Osteocyte (in vitro differentiated cells): Measurements from ENCODE around the gene HSD11B2. TPM values are rescaled to one million over a fixed set of nuclear protein-coding genes. Genes with fewer than 3 reads are reported as not detected.

ENCODE experiments used
- DNase-seq: peaks from one replicate; pipeline ENCODE4 v3.0.0; 2021; ENCODE audit warnings: mixed read lengths; ENCODE audit not compliant: unreplicated experiment; ENCODE audit errors: extremely low spot score
- H3K27ac Mint-ChIP-seq: one replicate; pipeline ENCODE4 v1.8.0; 2021; ENCODE audit warnings: mild to moderate bottlenecking, mixed read lengths; ENCODE audit not compliant: unreplicated experiment
- H3K27me3 Mint-ChIP-seq: one replicate; pipeline ENCODE4 v1.8.0; 2021; ENCODE audit warnings: mixed read lengths; ENCODE audit not compliant: unreplicated experiment
- H3K36me3 Mint-ChIP-seq: one replicate; pipeline ENCODE4 v1.8.0; 2021; ENCODE audit warnings: mixed read lengths; ENCODE audit not compliant: unreplicated experiment
- H3K4me1 Mint-ChIP-seq: one replicate; pipeline ENCODE4 v1.8.0; 2021; ENCODE audit warnings: mixed read lengths; ENCODE audit not compliant: unreplicated experiment
- H3K4me3 Mint-ChIP-seq: one replicate; pipeline ENCODE4 v1.8.0; 2021; ENCODE audit warnings: mild to moderate bottlenecking, moderate library complexity, mixed read lengths; ENCODE audit not compliant: unreplicated experiment
- H3K9me3 Mint-ChIP-seq: one replicate; pipeline ENCODE4 v1.8.0; 2021; ENCODE audit warnings: mixed read lengths; ENCODE audit not compliant: unreplicated experiment
- CTCF ChIP-seq: fragments of 200-600 bp; sonication (generic); IDR thresholded peaks from 2 replicates; pipeline ENCODE4 v1.5.0; 2021; ENCODE audit warnings: antibody characterized with exemption, mild to moderate bottlenecking, moderate library complexity
- total RNA-seq: library from RNA; stranded (reverse); gene quantifications from 2 replicates; pipeline ENCODE4 v1.2.1, GENCODE V29; 2021

Gene HSD11B2
- total RNA-seq, 1 donor from 2014 or later, result 0.40 TPM

- Mint-ChIP-seq H3K27ac (peak overlapping the region; percentile 65), H3K4me1 (peaks cover 56% of the 10 kb centered on the region), H3K27me3 (no peaks in the 10 kb centered on the region), H3K9me3 (no peaks in the 10 kb centered on the region), H3K4me3 (no peak overlapping the region), H3K36me3 (peaks cover 4% of the 10 kb centered on the region)
- no peak for DNase-seq
- TF ChIP-seq CTCF, result peak; percentile 39
Measured at GRCh38 chr16:67456391-67457081, 25.6 kb downstream of the HSD11B2 start.

- peaks cover 66% of the 10 kb centered on the region for H3K4me1 Mint-ChIP-seq
- no peak overlapping the region for H3K4me3 Mint-ChIP-seq
Measured at GRCh38 chr16:67457611-67458010, 26.7 kb downstream of the HSD11B2 start.

GRCh38 chr16:67458121-67458641, 27.3 kb downstream of the HSD11B2 start:
- TF ChIP-seq CTCF, result no peak
- H3K27me3 Mint-ChIP-seq, result no peaks in the 10 kb centered on the region
- no peak overlapping the region for H3K4me3 Mint-ChIP-seq
- no peak for DNase-seq
- peaks cover 72% of the 10 kb centered on the region for H3K4me1 Mint-ChIP-seq
- H3K9me3 Mint-ChIP-seq, result no peaks in the 10 kb centered on the region
- H3K27ac Mint-ChIP-seq, result peak overlapping the region; percentile 88
- peaks cover 1% of the 10 kb centered on the region for H3K36me3 Mint-ChIP-seq

More at GRCh38 chr16:67457611-67458010, 26.7 kb downstream of the HSD11B2 start:
- Mint-ChIP-seq H3K27ac (no peak overlapping the region), H3K27me3 (no peaks in the 10 kb centered on the region), H3K9me3 (no peaks in the 10 kb centered on the region), H3K36me3 (peaks cover 4% of the 10 kb centered on the region)
- no peak for TF ChIP-seq CTCF
- no peak for DNase-seq

- DNase-seq, result no peak
- H3K4me1 Mint-ChIP-seq, result peaks cover 73% of the 10 kb centered on the region
- no peaks in the 10 kb centered on the region for H3K27me3 Mint-ChIP-seq
- no peaks in the 10 kb centered on the region for H3K36me3 Mint-ChIP-seq
- peak overlapping the region; percentile 42 for H3K4me3 Mint-ChIP-seq
- H3K9me3 Mint-ChIP-seq, result no peaks in the 10 kb centered on the region
- no peak for TF ChIP-seq CTCF
- H3K27ac Mint-ChIP-seq, result peak overlapping the region; percentile 88
Measured at GRCh38 chr16:67459066-67459860, 28.3 kb downstream of the HSD11B2 start.

GRCh38 chr16:67459861-67460150, 28.9 kb downstream of the HSD11B2 start:
- TF ChIP-seq CTCF, result no peak
- no peaks in the 10 kb centered on the region for H3K27me3 Mint-ChIP-seq
- H3K36me3 Mint-ChIP-seq, result no peaks in the 10 kb centered on the region
- no peaks in the 10 kb centered on the region for H3K9me3 Mint-ChIP-seq
- H3K27ac Mint-ChIP-seq, result peak overlapping the region; percentile 88
- no peak overlapping the region for H3K4me3 Mint-ChIP-seq
- DNase-seq, result no peak
- peaks cover 71% of the 10 kb centered on the region for H3K4me1 Mint-ChIP-seq
